HFF-Myc (cell line): ENCODE measurements around the gene TBC1D5.
A peak's percentile ranks its signal among the peaks of the same experiment; 100 is the strongest.

Source experiments
- DNase-seq: peaks from one replicate; pipeline ENCODE4 v3.0.0-alpha.2; 2011; ENCODE audit warnings: low read depth; ENCODE audit errors: extremely low read depth
- H3K4me3 ChIP-seq: replicated peaks from 2 replicates; pipeline ENCODE4 v1.5.1; 2011; ENCODE audit warnings: low read depth, mild to moderate bottlenecking, control low read depth, low read length
- CTCF ChIP-seq: IDR thresholded peaks from 2 replicates; pipeline ENCODE4 v1.5.1; 2012; ENCODE audit warnings: mild to moderate bottlenecking, low read depth, low read length, control low read depth; ENCODE audit errors: missing control alignments

TBC1D5 gene

DNA sequence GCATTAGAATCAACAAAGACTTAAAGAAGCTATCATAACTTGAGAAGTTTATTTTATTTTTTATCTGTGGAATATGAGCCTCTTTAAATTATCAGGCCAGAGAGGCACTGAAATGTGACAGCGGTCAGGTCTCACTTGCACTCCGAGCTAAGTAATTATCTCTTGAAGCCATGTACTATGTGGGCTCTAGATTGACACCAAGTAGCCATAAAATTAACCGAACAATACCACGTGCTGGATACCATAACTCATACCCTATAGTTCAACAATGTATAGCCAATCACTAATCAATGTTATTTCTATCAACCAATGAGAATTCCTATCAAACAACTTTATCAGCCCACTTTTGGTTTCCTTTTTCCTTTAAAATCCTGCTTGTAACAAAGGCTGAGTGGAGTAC, 299.3 kb downstream of the TBC1D5 start:
- H3K4me3 ChIP-seq: no peak overlapping the region
- no peak for DNase-seq
- no peak for TF ChIP-seq CTCF

DNA sequence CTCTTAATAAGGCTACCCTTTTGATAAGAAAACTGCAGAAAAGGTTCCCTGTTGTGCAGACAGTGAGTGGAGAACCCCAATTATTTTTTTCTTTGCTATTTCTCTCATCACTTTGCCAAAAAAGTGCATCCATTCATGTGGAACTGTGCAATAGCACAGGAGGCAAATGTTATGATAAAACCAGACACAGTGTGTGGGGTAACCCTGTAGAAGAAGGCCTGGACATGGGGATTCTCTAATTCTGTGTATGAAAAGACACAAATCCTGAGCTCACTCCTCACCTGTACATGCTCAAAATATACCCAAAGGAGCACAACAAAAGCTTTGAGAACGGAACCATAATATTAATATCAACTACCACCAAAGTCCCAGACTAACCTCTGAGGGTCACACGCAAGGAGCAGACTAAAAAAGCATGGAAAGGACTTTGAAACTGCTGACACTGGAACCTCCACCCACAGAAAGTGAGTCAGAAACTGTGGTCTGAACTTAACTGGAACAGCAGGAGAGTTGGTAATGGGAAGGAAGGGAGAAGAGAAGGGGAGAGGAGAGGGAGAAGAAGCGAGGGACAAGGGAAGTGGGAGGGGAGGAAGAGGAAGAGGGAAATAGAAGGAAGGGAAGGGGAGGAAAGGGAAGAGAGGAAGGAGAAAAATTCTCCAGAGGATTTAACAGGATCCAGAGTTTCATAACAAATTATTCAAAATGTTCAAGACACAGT, 299.9 kb downstream of the TBC1D5 start:
- H3K4me3 ChIP-seq: no peak overlapping the region
- DNase-seq: no peak
- TF ChIP-seq CTCF: no peak

DNA sequence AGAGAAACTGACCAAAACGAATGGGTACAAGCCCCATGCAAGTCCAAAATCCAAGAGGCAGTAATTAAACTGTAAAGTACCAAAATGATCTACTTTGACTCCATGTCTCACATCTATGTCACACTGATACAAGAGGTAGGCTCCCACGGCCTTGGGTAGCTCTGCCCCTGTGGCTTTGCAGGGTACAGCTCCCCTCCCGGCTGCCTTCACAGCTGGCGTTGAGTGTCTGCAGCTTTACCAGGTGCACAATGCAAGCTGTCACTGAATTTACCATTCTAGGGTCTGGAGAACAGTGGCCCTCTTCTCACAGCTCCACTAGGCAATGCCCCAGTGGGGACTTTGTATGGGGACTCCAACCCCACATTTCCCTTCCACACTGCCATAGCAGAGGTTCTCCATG, 308.6 kb downstream of the TBC1D5 start:
- no peak for TF ChIP-seq CTCF
- no peak for DNase-seq
- H3K4me3 ChIP-seq: no peak overlapping the region

DNA sequence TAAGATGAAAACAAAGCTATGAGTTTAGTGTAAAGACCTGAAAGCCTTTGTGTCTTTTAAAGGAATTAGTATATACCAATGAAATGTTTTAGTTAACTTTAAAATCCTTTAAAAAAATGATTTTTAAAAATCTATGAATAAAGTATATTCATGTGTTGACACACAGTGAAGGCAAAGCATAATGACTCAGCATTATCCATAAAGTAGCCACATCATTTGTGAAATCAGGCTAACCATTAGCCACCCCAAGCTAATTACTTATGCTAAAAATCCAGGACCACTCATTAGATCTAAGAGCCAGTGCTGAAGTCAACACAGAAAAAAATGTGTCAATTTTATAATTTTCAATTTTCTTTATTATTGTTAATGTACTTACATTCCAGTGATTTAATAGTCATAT, 310.2 kb downstream of the TBC1D5 start:
- no peak overlapping the region for H3K4me3 ChIP-seq
- DNase-seq: no peak
- no peak for TF ChIP-seq CTCF

DNA sequence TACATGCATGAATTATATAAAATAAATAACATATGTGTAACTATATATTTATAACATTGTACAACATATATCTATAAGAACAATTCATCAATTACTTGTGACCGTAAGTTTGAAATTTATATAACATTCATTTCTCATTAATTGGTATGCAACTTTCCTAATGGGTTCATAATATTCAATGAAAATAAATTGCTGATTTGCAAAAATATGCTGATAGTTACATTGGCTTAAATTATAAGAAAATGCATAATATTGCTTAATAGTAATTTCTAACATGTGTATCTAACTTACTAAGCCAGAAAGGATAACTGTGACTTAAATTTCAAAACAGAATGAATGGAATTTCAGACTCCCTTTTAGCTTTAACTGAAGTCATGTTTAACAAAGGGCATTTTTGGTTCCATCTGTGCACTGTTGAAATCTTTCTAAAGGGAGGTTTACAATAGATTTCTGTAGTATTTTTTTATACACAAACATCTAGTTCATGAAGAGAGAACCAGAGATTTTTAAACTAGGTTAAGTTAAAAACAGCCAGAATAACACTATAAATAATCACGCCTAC, 310.9 kb downstream of the TBC1D5 start:
- no peak for TF ChIP-seq CTCF
- no peak for DNase-seq
- no peak overlapping the region for H3K4me3 ChIP-seq

DNA sequence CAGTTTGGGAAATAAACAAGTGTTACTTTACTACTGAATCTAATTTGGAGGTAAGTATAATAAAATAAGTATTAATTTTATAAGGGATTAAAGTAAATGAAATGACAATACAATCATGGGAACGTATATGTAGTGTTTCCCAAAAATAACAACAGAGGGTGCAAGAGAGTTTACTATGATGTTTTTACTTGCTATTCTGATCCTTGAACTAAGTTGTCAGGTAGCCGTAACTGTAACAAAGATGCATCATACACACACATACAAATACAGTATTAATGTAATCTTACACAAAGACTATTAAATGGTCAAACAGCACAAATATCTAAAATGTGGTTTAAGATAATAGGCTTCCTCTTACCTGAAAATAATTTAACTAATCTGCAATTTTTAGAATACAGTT, 311.4 kb downstream of the TBC1D5 start:
- no peak overlapping the region for H3K4me3 ChIP-seq
- DNase-seq: peak; percentile 22
- TF ChIP-seq CTCF: no peak
